Liver (tissue), 9 donors: ENCODE data around the gene CATSPER3. TPM values are rescaled to one million over a fixed set of nuclear protein-coding genes. Genes with fewer than 3 reads are reported as not detected.

ENCODE experiments used
- DNase-seq: peaks from one replicate; pipeline ENCODE4 v3.0.0-alpha.2; 2017; ENCODE audit warnings: low spot score
- H3K27ac ChIP-seq, 2 donors: one replicate each; pipeline ENCODE4 v1.7.0; 2013; ENCODE audit warnings: inconsistent platforms in 2 of 2, low read length in 2 of 2, control low read depth in 1 of 2, low read depth in 1 of 2, mild to moderate bottlenecking in 1 of 2
- H3K27me3 ChIP-seq, 4 donors: one replicate each; pipeline versions ENCODE4 v1.6.1 to v1.7.0; 2013; ENCODE audit warnings: low read length in 3 of 4, inconsistent platforms in 1 of 4, mild to moderate bottlenecking in 1 of 4, moderate library complexity in 1 of 4; ENCODE audit not compliant: control insufficient read depth in 4 of 4, insufficient read depth in 4 of 4
- H3K36me3 ChIP-seq, 4 donors: one replicate each; pipeline versions ENCODE4 v1.6.1 to v1.7.0; 2013; ENCODE audit warnings: low read length in 3 of 4, mild to moderate bottlenecking in 3 of 4, low read depth in 1 of 4, moderate library complexity in 1 of 4; ENCODE audit not compliant: control insufficient read depth in 4 of 4, insufficient read depth in 3 of 4
- H3K4me1 ChIP-seq, 4 donors: one replicate each; pipeline versions ENCODE4 v1.6.1 to v1.7.0; 2013; ENCODE audit warnings: low read length in 3 of 4, mild to moderate bottlenecking in 3 of 4, moderate library complexity in 1 of 4; ENCODE audit not compliant: control insufficient read depth in 4 of 4, insufficient read depth in 4 of 4
- H3K4me3 ChIP-seq, 3 donors: one replicate each; pipeline versions ENCODE4 v1.6.1 to v1.7.0; 2013; ENCODE audit warnings: low read length in 3 of 3, control low read depth in 1 of 3, low read depth in 1 of 3, mild to moderate bottlenecking in 1 of 3
- H3K9ac ChIP-seq, 2 donors: one replicate each; pipeline ENCODE4 v1.7.0; 2013; ENCODE audit warnings: low read length in 2 of 2, mild to moderate bottlenecking in 2 of 2, moderate library complexity in 2 of 2, control low read depth in 1 of 2, low read depth in 1 of 2
- H3K9me3 ChIP-seq, 4 donors: one replicate each; pipeline versions ENCODE4 v1.6.1 to v1.7.0; 2013; ENCODE audit warnings: low read length in 3 of 4; ENCODE audit not compliant: control insufficient read depth in 4 of 4
- ATF3 ChIP-seq: IDR thresholded peaks from 2 replicates; pipeline ENCODE4 v1.6.1; 2016; ENCODE audit warnings: antibody characterized with exemption
- CTCF ChIP-seq: fragments of 150-350 bp; IDR thresholded peaks from 2 replicates; pipeline ENCODE4 v1.5.1; 2017; ENCODE audit warnings: improper control_type of control experiment, low read depth, low read length; ENCODE audit not compliant: missing input control
- EGR1 ChIP-seq, 2 donors: IDR thresholded peaks; 2 replicates each; pipeline ENCODE4 v1.6.1; 2016 to 2018; ENCODE audit warnings: antibody characterized with exemption in 2 of 2, low read depth in 2 of 2
- FOXA1 ChIP-seq: IDR thresholded peaks from 2 replicates; pipeline ENCODE4 v1.6.1; 2016; ENCODE audit warnings: antibody characterized with exemption
- FOXA2 ChIP-seq: IDR thresholded peaks from 2 replicates; pipeline ENCODE4 v1.6.1; 2016; ENCODE audit warnings: antibody characterized with exemption
- GABPA ChIP-seq, 2 donors: IDR thresholded peaks in 1 of 2; conservative IDR thresholded peaks in 1 of 2; 2 replicates each; pipeline ENCODE4 v1.6.1; 2016; ENCODE audit warnings: antibody characterized with exemption in 2 of 2, mild to moderate bottlenecking in 1 of 2, moderate library complexity in 1 of 2
- HNF4A ChIP-seq, 2 donors: conservative IDR thresholded peaks; 2 replicates each; pipeline ENCODE4 v1.6.1; 2016; ENCODE audit warnings: antibody characterized with exemption in 2 of 2, mild to moderate bottlenecking in 2 of 2
- HNF4G ChIP-seq: IDR thresholded peaks from 2 replicates; pipeline ENCODE4 v1.6.1; 2016; ENCODE audit warnings: antibody characterized with exemption
- JUND ChIP-seq, 2 donors: IDR thresholded peaks; 2 replicates each; pipeline ENCODE4 v1.6.1; 2016; ENCODE audit warnings: antibody characterized with exemption in 2 of 2
- MAX ChIP-seq: IDR thresholded peaks from 2 replicates; pipeline ENCODE4 v1.6.1; 2016; ENCODE audit warnings: antibody characterized with exemption
- NR2F2 ChIP-seq: IDR thresholded peaks from 2 replicates; pipeline ENCODE4 v1.6.1; 2016; ENCODE audit warnings: antibody characterized with exemption
- RAD21 ChIP-seq, 2 donors: IDR thresholded peaks; 2 replicates each; pipeline ENCODE4 v1.6.1; 2016; ENCODE audit warnings: antibody characterized with exemption in 2 of 2, mild to moderate bottlenecking in 2 of 2
- REST ChIP-seq: IDR thresholded peaks from 2 replicates; pipeline ENCODE4 v1.6.1; 2016; ENCODE audit warnings: antibody characterized with exemption, mild to moderate bottlenecking
- RXRA ChIP-seq, 2 donors: IDR thresholded peaks; 2 replicates each; pipeline ENCODE4 v1.6.1; 2017 to 2018; ENCODE audit warnings: antibody characterized with exemption in 2 of 2, mild to moderate bottlenecking in 1 of 2
- SP1 ChIP-seq: IDR thresholded peaks from 2 replicates; pipeline ENCODE4 v1.6.1; 2018; ENCODE audit warnings: antibody characterized with exemption, mild to moderate bottlenecking
- YY1 ChIP-seq: IDR thresholded peaks from 2 replicates; pipeline ENCODE4 v1.6.1; 2016; ENCODE audit warnings: antibody characterized with exemption, mild to moderate bottlenecking
- ZBTB33 ChIP-seq: IDR thresholded peaks from 2 replicates; pipeline ENCODE4 v1.6.1; 2016; ENCODE audit warnings: antibody characterized with exemption
- WGBS: extraction: QIAGEN DNeasy Blood & Tissue Kit; methylation state at CpG from one replicate; pipeline ENCODE4 v1.1.7; 2013; 5-methylcytosine and 5-hydroxymethylcytosine counted together
- polyA plus RNA-seq, 2 donors: library from polyadenylated mRNA; stranded (reverse) in 1 of 2; unstranded in 1 of 2; fragments of 200-250 nt in 1 of 2; fragments of >200 nt in 1 of 2; fragmentation: Nextera tagmentation in 1 of 2; extraction: Ambion mirVana in 1 of 2; gene quantifications; one replicate each; pipeline versions ENCODE4 v1.2.1 to v1.2.3, GENCODE V29; 2013 to 2015
- total RNA-seq, 2 donors: library from RNA; depleted of rRNA; stranded (reverse); fragments of >200 nt; gene quantifications; one replicate each; pipeline ENCODE4 v1.2.3, GENCODE V29; 2014
- donor health status: healthy.
- donor health status: healthy.
- donor health status: healthy.
- donor health status: healthy.
- donor health status: healthy.

The CATSPER3 gene
- total and polyA plus RNA-seq, 4 donors: 0.28 to 0.37 (median 0.34) TPM

- TF ChIP-seq ZBTB33 (no peak), HNF4G (no peak), RAD21 (IDR thresholded peaks at IDR 0.05) (no peak)
These were observed 79.1 kb downstream of the CATSPER3 start (continued) for GRCh38 chr5:135046661-135047346.

GRCh38 chr5:135047347-135047695, 79.6 kb downstream of the CATSPER3 start:
- Histone ChIP-seq H3K9me3 (no peaks in the 10 kb centered on the region), H3K27me3 (peaks cover 0 to 24% (median 13%) of the 10 kb centered on the region in 4 donors), H3K27ac (no peak overlapping the region), H3K9ac (no peak overlapping the region), H3K4me1 (peaks cover 0 to 1% (median 0%) of the 10 kb centered on the region in 4 donors), H3K4me3 (no peak overlapping the region), H3K36me3 (no peaks in the 10 kb centered on the region)
- TF ChIP-seq YY1: no peak
- no peak for TF ChIP-seq FOXA2
- TF ChIP-seq ZBTB33: no peak
- no peak for TF ChIP-seq CTCF
- TF ChIP-seq NR2F2: no peak
- TF ChIP-seq HNF4G: no peak
- no peak for TF ChIP-seq GABPA (IDR thresholded peaks at IDR 0.05 in 1 of 2, conservative IDR thresholded peaks at IDR 0.05 in 1 of 2)
- TF ChIP-seq RAD21 (IDR thresholded peaks at IDR 0.05): no peak
- TF ChIP-seq SP1: no peak
- TF ChIP-seq FOXA1: no peak
- TF ChIP-seq HNF4A (conservative IDR thresholded peaks at IDR 0.05): no peak
- no peak for TF ChIP-seq JUND (IDR thresholded peaks at IDR 0.05)
- 55% methylated on average over 2 of the region's 2 CpGs for WGBS
- no peak for DNase-seq

- no peak overlapping the region for H3K27ac ChIP-seq
These were observed 80.6 kb downstream of the CATSPER3 start for GRCh38 chr5:135048286-135048685.

More at GRCh38 chr5:135048286-135048685, 80.6 kb downstream of the CATSPER3 start:
- H3K9me3 ChIP-seq: no peaks in the 10 kb centered on the region
- TF ChIP-seq REST (no peak), JUND (IDR thresholded peaks at IDR 0.05) (no peak), HNF4A (conservative IDR thresholded peaks at IDR 0.05) (no peak), RXRA (IDR thresholded peaks at IDR 0.05) (no peak), MAX (no peak), EGR1 (IDR thresholded peaks at IDR 0.05; ENCODE audit: low read depth in 2 of 2) (no peak), RAD21 (IDR thresholded peaks at IDR 0.05) (no peak), SP1 (no peak), GABPA (IDR thresholded peaks at IDR 0.05 in 1 of 2, conservative IDR thresholded peaks at IDR 0.05 in 1 of 2) (no peak), CTCF (no peak), HNF4G (no peak), ATF3 (no peak)
- peaks cover 0 to 1% (median 0%) of the 10 kb centered on the region in 4 donors for H3K4me1 ChIP-seq
- H3K36me3 ChIP-seq: no peaks in the 10 kb centered on the region
- peaks cover 2 to 22% (median 9%) of the 10 kb centered on the region in 4 donors for H3K27me3 ChIP-seq
- 93% methylated on average over 2 of the region's 2 CpGs for WGBS
- H3K9ac ChIP-seq: no peak overlapping the region
- no peak for DNase-seq
- no peak overlapping the region for H3K4me3 ChIP-seq
